ENCODE results near the gene SPI1. TPM values are rescaled to one million over a fixed set of nuclear protein-coding genes. Genes with fewer than 3 reads are reported as not detected.

The SPI1 gene
- total RNA-seq, 1 experiment from 2014 or later = not detected

DNA sequence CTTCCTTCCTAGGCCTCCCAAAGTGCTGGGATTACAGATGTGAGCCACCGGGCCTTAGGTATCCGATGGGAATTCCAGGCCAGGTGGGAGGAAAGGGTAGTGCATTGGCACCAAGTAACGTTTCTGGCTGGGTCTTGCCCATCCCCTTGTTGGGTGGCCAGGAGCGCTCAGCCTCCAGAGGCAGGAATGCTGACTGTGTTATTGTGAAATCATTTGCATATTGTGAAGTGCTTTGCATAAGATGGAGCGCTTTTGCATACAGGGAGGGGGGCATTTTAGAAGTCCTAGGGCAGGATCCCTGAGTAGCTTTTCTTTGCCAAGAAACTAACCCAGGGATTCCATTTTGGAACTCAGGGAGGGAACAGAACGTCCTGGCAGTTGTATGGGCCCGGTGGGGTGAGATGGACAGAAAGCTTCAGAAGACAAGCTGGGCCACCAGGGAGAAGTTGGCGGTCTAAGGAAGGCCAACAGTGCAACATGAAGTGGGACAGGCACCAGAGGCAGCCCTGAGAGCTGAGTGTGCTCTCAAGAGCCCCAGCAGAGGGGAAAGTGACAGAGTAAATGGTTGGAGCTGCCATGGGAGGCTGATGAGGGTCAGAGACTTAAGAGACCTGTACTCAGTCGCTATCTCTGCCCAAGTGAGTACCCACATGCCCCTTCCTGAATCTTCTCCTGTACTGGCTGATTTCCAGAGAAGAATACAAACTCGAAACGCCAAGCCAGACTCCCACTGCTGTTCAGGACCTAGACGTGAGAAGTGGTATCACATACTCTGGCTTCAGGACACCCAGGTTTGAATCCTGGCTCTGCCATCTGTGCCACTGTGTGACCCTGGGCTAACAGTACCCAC is 28.8 kb upstream of the SPI1 start:
- no peak for DNase-seq (ENCODE audit: low read depth)

DNA sequence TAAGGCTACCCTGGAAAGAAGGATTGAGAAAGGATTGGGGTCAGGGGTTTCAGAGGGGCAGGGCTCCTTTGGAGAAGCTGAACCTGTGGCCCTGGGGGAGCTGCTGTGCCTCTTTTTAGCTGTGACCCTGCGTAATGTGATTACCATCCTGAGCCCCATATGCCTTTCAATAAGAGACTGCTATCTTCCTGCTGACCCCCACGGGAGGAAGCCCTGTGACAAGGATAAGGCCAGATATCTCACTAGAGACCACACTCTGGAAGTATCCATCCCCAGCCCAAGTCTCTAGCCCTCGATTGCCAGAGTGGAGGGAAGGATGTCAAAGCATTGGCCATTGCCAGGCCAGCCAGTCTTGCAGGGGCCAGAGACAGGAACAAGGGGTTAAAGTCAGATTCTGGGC is 25.2 kb upstream of the SPI1 start:
- DNase-seq (ENCODE audit: low read depth) = no peak

DNA sequence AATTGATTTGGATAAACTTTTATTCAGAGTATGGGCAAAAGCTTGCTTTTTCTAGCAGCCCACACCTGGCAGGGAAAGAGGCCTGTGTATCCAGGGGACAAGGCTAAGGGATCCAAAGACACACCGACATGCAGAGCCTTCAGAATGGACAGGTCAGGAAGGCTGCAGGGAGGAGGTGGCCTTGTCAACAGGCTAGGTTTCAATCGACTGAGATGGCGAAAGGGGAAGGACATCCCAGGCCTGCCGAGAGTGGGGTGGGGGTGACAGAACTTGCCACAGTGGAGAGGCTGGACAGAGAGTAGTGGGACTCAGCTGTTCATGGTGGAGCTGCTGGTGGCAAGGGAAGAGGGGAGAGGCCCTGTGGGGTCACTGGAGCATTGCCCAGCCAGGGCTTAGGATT is 24.8 kb upstream of the SPI1 start:
- no peak for DNase-seq (ENCODE audit: low read depth)

DNA sequence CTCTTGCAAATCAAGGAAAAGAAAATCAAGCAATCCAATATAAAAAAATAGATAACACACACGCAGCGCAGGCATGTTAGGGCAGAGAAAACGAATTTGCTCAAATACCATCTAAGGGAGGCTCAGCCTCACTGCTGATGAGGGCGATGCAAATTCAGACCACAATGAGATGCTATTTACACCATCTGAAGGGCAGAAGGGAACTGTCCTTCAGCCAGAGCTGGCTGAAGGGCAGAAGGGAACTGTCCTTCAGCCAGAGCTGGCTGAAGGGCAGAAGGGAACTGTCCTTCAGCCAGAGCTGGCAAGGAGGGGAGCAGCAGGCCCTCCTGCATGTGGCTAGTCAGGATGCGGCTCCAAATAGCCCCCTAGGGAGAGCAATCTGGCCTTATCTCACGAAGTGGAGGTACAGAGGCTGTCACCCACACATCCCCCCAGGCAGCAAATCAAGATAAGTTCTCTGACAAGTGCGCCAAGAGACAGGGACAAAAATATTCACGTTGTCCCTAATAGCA is 22.5 kb upstream of the SPI1 start:
- DNase-seq (ENCODE audit: low read depth) = no peak

DNA sequence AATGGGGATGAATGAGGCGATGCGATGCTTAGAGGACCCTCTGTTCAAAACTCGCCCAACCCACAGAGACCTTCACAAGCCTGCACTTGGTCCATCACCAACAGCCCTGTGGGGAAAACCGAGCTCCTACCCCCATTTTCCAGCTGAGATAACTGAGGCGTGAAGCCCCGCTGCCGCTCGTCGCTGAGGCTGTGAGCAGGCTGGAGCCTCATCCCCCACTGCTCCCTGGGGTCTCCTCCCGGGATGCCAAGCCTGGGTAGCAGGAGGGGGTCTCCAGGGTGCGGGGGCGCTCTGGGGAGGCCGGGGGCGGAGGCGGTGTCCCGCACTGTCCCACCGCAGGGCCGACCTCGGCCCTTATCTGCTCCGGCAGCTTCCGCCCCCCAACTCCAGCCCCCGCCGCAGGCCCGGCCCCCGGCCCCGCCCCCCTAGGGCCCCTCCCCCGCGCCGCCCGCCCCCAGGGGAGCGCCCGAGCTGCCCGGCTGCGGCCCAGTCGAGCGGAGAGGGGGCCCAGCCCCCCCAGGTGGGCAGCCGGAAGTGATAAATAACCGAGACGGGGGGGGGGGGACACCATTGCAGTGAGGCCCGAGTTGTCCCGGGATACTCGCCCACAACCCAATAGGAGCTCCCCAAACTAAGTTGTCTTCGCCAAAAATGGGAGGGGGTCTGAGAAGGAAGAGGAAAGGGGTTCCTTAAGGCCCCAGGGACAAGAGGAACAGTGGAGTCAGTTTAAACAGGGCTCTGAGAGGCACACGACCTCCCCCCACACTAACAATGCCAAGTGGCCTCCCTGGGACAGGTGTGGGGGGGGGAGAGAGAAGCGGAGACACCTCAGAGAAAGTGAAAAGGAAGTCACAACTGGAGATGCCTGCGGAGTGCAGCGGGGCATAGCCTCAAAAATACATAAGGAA is 21.8 kb upstream of the SPI1 start:
- DNase-seq (ENCODE audit: low read depth) = no peak

DNA sequence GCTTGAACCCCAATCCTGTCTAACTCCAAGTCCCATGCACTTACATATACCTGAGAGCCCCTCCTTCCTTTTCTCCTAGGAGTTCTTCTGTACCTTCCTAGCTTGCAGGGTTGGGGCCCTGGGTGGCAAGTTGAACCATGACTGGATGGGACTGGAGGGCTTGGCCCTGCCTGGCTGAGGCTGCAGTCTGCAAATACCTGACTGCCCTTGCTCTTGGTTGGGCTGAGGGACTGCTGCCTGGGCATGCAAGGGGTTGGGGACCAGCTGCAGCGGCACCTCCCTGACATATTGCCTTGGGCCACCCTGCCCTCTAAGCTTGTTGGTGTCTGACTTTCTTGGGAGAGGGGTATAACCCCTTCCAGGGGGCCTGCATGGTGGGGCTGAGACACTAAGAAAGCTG is 20.2 kb upstream of the SPI1 start:
- no peak for DNase-seq (ENCODE audit: low read depth)

DNA sequence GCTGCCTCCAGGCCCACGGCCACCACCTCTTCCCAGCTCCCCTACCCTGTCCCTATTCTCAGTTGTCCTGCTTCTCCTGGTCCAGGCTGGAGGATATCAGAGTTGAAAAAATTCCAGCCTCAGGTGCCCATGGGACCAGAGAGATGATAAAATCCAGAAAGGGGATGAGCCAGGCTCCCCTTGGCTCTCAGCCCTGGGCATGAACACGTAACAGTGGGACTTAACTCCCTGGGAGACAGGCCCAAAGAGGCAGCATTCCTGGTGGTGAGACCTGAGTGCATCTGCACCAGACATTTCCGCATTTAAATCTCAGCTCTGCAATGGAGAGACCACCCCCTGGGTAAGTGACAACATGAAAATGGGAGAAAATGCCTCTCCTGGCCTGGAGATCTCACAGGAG is 19.7 kb upstream of the SPI1 start:
- DNase-seq (ENCODE audit: low read depth) = no peak

DNA sequence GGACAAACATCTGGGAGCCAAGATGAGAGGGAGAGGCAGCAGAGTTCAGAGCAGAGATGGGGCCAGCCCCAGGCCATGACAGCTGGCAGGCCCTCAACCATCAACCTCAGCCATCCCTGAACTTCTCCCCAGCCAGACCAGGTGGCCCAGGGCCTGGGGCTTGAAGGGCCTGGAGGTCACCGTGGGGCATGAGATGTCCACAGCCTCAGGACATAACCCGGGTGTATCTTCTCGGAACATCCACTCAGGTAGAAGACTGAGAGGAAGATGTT is 17.6 kb upstream of the SPI1 start:
- no peak for DNase-seq (ENCODE audit: low read depth)

DNA sequence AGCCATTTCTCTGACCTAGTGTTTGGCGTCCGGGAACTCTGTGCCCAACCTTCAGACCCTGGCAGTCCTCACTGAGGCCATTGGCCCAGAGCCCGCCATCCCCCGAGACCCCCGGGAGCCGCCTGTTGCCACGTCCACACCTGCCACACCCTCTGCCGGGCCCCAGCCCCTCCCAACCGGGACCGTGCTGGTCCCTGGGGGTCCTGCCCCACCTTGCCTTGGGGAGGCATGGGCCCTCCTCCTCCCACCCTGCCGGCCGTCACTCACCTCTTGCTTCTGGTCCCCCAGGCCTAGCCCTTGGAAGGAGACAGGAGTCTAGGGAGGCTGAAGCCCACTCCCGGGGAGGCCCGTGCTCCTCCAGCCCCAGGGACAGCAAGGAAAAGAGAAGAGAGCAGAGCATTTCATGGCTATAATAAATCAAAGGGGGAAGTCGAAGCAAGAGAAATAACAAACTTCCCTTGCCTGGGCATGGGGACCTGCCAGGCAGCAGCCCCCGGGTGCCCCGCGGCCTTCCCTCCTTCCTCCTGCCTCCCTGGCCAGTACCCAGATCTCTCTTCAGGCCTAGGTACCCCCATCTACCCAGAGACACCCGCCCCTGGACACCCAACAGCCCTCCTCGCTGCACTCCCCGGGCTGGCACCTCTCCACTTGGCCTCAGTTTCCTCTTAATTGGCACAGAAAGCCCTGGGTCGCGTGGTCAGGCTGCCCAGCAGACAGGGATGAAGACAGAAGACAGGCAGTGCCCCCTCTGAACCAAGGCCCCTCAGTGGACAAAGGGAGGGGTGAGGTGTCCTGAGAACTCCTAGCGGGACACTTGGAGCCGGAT is 17.1 kb upstream of the SPI1 start:
- DNase-seq (ENCODE audit: low read depth) = no peak

DNA sequence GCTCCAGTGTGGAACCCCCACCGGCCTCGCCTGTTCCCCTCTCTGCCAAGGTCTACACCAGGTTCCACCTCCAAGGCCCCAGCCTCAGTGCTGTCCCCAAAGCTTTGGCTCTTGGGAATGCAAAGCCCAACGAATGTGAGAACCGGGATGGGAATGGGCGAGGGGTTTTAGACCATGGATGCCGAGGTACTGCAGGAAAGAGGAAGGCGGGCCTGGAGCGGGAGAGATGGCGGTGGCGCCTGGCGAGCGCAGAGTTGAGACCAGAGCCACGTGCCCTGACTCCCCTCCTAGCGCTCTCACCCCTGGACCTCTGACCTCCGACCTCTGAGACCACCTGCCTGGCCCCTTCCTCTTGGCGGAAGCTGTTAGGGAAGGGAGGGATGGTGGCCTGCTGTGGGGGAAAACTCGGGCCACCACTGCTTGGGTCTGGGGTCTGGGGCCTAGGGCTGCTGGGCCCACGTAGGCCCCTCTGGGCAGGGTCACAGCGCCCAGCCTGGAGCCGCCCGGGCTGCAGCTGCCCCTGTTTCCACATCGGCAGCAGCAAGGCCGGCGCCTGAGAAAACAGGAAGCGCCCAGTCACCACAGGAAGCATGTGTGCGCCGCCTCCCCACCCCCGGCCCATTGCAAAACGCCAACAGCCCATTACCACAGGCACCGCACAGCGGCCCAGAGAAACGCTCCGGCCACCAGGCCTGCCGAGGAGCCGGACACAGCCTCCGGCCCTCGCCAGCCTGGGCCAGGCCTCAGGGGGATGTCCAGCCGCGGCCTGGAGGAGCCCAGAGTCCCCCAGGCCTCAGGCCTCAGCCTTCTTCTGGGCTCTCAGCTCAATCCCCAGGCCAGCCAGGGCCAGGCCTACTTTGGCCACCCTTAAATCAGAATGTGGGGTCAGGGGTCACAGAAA is 16.2 kb upstream of the SPI1 start:
- DNase-seq (ENCODE audit: low read depth) = peak; percentile 61

DNA sequence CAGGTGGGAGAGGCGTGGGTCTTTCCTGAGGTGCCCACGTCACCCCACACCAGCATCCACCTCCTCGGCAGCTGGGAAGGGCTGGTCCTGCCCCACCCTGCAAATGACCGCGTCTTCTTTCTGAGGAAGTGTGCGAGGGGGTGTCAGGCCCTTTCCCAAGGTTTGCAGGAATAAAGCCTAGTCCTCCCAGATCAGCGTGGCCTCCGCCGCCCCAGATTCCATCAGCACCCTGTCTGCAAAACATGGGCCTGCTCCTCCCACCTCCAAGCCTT is 15.6 kb upstream of the SPI1 start:
- DNase-seq (ENCODE audit: low read depth) = no peak

DNA sequence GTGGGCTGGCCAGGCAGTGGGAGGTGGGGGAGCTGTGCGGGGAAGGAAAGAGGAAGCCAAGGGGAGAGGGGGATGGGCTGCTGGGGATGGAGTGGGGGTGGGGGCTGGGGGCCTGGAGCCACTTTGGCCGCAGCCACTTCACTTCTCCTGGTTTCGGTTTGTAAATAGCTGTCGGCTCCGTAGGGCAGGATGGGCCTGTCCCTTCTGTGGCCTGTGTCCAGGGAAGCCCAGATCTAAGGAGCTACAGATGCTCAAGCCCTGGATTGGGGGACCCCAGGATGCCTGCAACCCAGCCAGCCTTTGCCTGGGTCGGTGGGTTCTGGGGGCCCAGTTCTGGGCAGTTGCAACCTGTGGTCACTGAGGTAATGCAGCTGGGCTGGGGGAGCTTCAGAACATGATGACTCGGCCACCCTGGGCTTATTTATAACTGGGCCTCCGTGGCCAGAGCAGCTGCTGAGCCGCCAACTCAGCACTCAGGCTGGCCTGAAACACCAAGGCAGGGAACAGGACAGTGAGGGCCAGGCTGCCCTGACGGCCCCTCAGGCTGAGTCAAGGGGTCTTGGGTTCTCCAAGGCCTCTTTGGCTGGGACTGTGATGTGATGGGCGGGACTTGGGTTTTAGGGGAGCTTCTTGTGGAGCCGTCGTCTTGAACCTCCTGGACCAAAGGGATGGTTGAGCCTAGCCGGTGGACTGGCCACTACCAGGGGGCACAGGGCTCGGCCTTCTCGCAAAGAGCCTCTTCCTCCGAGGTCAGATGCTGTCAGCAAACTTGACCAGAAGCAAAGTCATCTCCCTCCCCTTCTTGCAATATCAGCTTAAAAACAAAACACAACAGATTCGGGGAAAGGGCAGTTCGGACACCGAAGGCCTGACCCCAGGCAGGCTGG is 15.1 kb upstream of the SPI1 start:
- no peak for DNase-seq (ENCODE audit: low read depth)

DNA sequence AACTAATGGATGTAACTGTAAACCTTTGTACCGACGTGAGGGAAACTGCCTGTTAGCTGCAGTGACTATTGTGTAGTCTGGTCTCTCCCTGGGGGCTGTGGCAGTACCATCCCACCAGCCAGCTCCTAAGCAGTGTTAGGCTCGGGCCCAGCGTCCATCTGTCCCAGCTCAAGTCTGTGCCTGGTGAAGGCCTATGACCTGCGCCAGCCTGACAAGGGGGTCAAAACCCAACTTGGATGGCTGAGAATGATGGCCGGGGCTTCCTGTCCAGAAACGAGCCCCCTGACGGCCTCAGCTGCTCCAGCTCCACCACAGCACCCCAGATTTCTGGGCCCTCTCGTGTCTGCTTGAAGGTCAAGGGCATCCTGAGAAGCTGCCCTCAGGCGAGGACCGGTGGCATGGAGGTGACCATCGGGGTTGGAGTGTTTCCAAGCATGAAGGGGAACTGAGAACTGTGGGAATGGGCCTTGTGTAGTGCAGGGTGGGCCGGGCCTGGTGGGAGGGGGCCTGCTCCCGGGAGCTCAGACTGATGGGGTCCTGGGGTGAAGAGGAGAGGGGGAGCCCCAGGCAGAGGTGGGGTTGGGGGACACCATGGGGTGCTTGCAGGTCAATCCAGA is 14.3 kb upstream of the SPI1 start:
- DNase-seq (ENCODE audit: low read depth) = no peak

DNA sequence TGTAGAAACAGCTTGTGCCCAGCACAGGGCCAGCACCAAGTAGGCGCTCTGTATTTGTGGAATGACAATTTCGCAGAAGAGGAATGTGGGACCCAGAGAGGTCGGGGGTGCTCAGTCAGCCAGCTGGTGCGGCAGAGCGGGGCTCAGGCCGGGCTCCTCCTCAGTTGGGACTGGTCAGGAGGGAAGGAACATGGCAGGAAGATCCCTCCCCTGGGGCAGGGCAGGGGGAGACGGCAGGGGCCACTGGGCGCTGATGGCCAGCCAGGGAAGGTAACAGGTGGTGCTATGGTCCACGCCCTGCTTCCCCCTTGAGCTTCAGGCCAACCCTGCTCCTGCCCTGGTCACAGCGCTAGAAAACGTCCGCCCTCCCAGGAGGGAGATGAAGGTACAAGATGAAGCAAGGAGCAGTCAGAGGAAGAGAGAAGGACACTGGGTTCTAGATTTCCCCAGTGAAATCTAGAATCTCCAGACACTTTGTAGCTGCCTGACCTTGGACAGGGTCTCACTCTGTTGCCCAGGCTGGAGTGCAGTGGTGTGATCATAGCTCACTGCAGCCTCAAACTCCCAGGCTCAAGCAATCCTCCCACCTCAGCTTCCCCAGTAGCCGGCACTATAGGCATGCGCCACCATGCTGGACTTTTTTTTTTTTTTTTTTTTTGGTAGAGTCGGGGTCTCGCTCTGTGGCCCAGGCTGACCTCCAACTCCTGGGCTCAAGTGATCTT is 13.5 kb upstream of the SPI1 start:
- DNase-seq (ENCODE audit: low read depth) = no peak

DNA sequence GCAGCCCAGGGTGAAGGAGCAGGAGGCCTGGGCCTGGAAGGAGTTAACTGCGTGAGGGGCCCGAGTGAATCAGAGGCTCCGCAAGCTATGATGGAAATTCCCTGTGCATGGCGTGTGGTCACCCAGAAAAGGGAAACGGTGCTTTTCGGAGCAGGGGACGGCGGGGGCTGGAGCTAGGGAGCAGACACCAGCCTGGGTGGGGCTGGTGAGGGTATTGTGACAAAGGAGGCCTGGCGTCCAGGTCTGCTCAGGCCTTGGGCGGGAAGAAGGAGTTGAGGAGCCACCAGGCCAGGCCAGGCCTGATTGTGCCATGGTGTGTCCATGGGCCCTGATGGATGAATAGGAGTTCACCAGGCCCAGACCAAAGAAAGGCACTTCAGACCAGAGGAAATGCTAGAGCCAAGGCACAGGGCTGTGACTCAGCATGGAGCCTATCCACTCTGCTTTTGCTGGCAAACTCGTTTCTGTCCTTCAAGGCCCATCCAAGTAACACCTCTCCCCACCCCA is 12.8 kb upstream of the SPI1 start:
- DNase-seq (ENCODE audit: low read depth) = no peak

DNA sequence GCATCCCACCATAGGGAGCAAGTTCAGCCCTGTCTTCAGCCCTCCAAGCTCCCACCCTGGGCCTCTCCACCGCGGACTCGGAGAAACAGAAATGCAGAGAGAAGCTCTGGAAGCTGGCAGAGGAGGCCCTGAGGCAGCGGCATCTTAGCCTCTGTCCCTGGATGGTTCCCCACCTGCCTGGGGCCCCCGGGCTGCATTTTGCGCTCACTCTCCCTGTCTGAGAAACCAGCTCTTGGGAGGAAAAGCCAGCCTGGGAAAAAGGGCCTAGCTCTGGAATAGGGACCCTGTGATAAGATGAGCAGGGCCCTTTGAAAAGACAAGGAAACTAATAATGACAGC is 12.0 kb upstream of the SPI1 start:
- no peak for DNase-seq (ENCODE audit: low read depth)

DNA sequence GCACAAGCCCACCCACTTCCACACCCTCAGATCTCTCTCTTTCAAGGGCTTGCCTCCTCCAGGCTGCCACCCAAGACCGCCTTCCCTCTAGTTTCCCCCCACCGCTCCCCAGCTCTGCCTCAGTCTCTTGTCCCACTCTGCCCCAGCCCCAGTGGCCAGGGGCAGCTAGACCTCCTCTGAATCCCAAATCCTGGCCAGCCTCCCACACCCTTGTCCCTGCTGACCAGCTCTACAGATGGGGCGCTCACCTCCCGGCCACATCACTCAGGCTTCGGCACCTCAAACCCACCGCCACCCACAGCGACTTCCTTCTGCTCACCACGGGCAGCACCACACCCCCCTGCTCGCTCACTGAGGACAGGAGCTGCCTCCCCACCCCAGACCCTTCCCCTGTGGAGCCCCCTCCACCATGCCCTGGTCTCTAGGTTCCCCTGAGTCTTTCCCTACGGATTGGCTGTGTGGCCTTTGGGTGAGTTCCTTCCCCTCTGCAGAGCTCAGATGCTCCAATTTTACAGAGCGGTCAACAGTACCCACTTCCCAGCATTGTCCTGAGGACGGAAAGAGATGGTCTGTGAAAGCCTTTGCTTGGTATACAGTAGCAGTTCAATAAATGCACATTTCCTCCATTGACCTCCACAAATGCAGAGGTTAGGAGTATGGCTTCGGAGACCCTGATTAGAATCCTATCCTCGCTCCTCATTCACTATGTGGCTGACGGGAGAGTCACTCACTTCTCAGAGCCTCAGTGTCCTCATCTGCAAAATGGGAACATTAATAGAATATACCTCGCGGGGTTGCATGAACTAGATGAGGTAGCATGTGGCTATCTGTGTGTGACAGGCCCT is 11.5 kb upstream of the SPI1 start:
- DNase-seq (ENCODE audit: low read depth) = no peak
